HEK293 (cell line): Measurements from ENCODE around the gene ACVRL1.

Source experiments
- CTCF ChIA-PET: fragments of 350-600 bp; formaldehyde crosslinking; extraction: SDS; loops from one replicate; lab custom pipeline; 2021; ENCODE audit warnings: antibody characterized with exemption; lab: Yijun Ruan, JAX
- POLR2A ChIA-PET: fragments of 300-600 bp; formaldehyde crosslinking; extraction: SDS; loops from one replicate; lab custom pipeline; 2020; ENCODE audit warnings: antibody characterized with exemption, inconsistent platforms; lab: Yijun Ruan, JAX
- H3K27ac ChIP-seq: fragments of 200-500 bp; sonication (Bioruptor generic); 2 replicates; pipeline ENCODE4 v1.5.1; 2014; ENCODE audit warnings: low read depth, low read length, control low read depth, inconsistent platforms; ENCODE audit errors: extremely low read depth
- H3K36me3 ChIP-seq, 2 experiments: fragments of 200-500 bp in 1 of 2; sonication (Bioruptor generic) in 1 of 2; 1 replicate in 1 of 2; 2 replicates in 1 of 2; pipeline ENCODE4 v1.5.1; 2014 to 2017; ENCODE audit warnings: inconsistent platforms in 2 of 2, low read length in 2 of 2; ENCODE audit not compliant: control insufficient read depth in 2 of 2, insufficient read depth in 1 of 2
- H3K4me1 ChIP-seq: fragments of 200-500 bp; sonication (Bioruptor generic); 2 replicates; pipeline ENCODE4 v1.5.1; 2014; ENCODE audit warnings: mild to moderate bottlenecking, low read length, inconsistent platforms; ENCODE audit not compliant: control insufficient read depth, insufficient read depth
- H3K4me3 ChIP-seq: 2 replicates; pipeline ENCODE4 v1.5.1; 2011; ENCODE audit warnings: low read depth, mild to moderate bottlenecking, control low read depth, low read length, moderate library complexity
- H3K9me3 ChIP-seq: fragments of 200-500 bp; sonication (Bioruptor generic); 2 replicates; pipeline ENCODE4 v1.5.1; 2014; ENCODE audit warnings: low read depth, low read length, inconsistent platforms; ENCODE audit not compliant: control insufficient read depth, insufficient read depth
- SALL2 ChIP-seq: fragments of 450-650 bp; formaldehyde crosslinking; IDR thresholded peaks from 2 replicates; pipeline ENCODE4 v1.5.0; 2017; ENCODE audit warnings: missing biosample characterization, mild to moderate bottlenecking, missing genetic modification characterization, borderline replicate concordance
- SETDB1 ChIP-seq: IDR thresholded peaks from one replicate; pipeline ENCODE4 v1.6.1; 2017; ENCODE audit warnings: mild to moderate bottlenecking, low read length, moderate library complexity, mixed read lengths; ENCODE audit not compliant: insufficient read length
- TCF7L2 ChIP-seq: IDR thresholded peaks from 2 replicates; pipeline ENCODE4 v1.6.1; 2011; ENCODE audit warnings: low read depth, mild to moderate bottlenecking, inconsistent platforms, low read length, moderate library complexity, borderline replicate concordance
- WT1 ChIP-seq: fragments of 450-650 bp; formaldehyde crosslinking; IDR thresholded peaks from 2 replicates; pipeline ENCODE4 v1.5.1; 2016; ENCODE audit warnings: missing biosample characterization, missing genetic modification characterization
- ZFP69B ChIP-seq: fragments of 450-650 bp; formaldehyde crosslinking; IDR thresholded peaks from 2 replicates; pipeline ENCODE4 v1.5.1; 2016; ENCODE audit warnings: missing biosample characterization, missing genetic modification characterization
- ZIC2 ChIP-seq: fragments of 450-650 bp; formaldehyde crosslinking; IDR thresholded peaks from 2 replicates; pipeline ENCODE4 v1.5.1; 2016; ENCODE audit warnings: missing biosample characterization, missing genetic modification characterization
- ZNF10 ChIP-seq: fragments of 450-650 bp; formaldehyde crosslinking; IDR thresholded peaks from 2 replicates; pipeline ENCODE4 v1.5.1; 2017; ENCODE audit warnings: missing biosample characterization, missing genetic modification characterization
- ZNF416 ChIP-seq: fragments of 450-650 bp; formaldehyde crosslinking; IDR thresholded peaks from 2 replicates; pipeline ENCODE4 v1.5.1; 2016; ENCODE audit warnings: missing biosample characterization, missing genetic modification characterization
- ZNF501 ChIP-seq: fragments of 450-650 bp; formaldehyde crosslinking; IDR thresholded peaks from 2 replicates; pipeline ENCODE4 v1.5.1; 2016; ENCODE audit warnings: missing biosample characterization, missing genetic modification characterization
- ZNF555 ChIP-seq: fragments of 450-650 bp; formaldehyde crosslinking; conservative IDR thresholded peaks from 2 replicates; pipeline ENCODE4 v1.5.1; 2017; ENCODE audit warnings: missing biosample characterization, mild to moderate bottlenecking, missing genetic modification characterization, inconsistent platforms
- ZNF558 ChIP-seq: fragments of 450-650 bp; formaldehyde crosslinking; IDR thresholded peaks from 2 replicates; pipeline ENCODE4 v1.5.1; 2016; ENCODE audit warnings: missing biosample characterization, missing genetic modification characterization
- ZNF560 ChIP-seq: fragments of 450-650 bp; formaldehyde crosslinking; IDR thresholded peaks from 2 replicates; pipeline ENCODE4 v1.5.1; 2017; ENCODE audit warnings: missing biosample characterization, missing genetic modification characterization, borderline replicate concordance
- ZNF701 ChIP-seq: fragments of 450-650 bp; formaldehyde crosslinking; IDR thresholded peaks from 2 replicates; pipeline ENCODE4 v1.5.1; 2016; ENCODE audit warnings: missing biosample characterization, missing genetic modification characterization
- ZNF776 ChIP-seq: fragments of 450-650 bp; formaldehyde crosslinking; IDR thresholded peaks from 2 replicates; pipeline ENCODE4 v1.5.0; 2017; ENCODE audit warnings: missing biosample characterization, missing genetic modification characterization, borderline replicate concordance
- ZNF777 ChIP-seq: fragments of 450-650 bp; formaldehyde crosslinking; IDR thresholded peaks from 2 replicates; pipeline ENCODE4 v1.5.1; 2017; ENCODE audit warnings: missing biosample characterization, missing genetic modification characterization, borderline replicate concordance
- ZNF792 ChIP-seq: fragments of 450-650 bp; formaldehyde crosslinking; IDR thresholded peaks from 2 replicates; pipeline ENCODE4 v1.5.1; 2016; ENCODE audit warnings: missing biosample characterization, missing genetic modification characterization
- ZSCAN18 ChIP-seq: fragments of 450-650 bp; formaldehyde crosslinking; IDR thresholded peaks from 2 replicates; pipeline ENCODE4 v1.5.1; 2016; ENCODE audit warnings: missing biosample characterization, missing genetic modification characterization
- ZSCAN4 ChIP-seq: fragments of 450-650 bp; formaldehyde crosslinking; IDR thresholded peaks from 2 replicates; pipeline ENCODE4 v1.5.1; 2017; ENCODE audit warnings: missing biosample characterization, missing genetic modification characterization
- TF ChIP-seq, protein P1 (sequence below): fragments of 450-650 bp; formaldehyde crosslinking; IDR thresholded peaks from 2 replicates; pipeline ENCODE4 v1.5.1; 2016; ENCODE audit warnings: missing biosample characterization, missing genetic modification characterization, borderline replicate concordance
- TF ChIP-seq, protein P2 (sequence below): fragments of 450-650 bp; formaldehyde crosslinking; IDR thresholded peaks from 2 replicates; pipeline ENCODE4 v1.5.1; 2016; ENCODE audit warnings: missing biosample characterization, missing genetic modification characterization

The ACVRL1 gene

GRCh38 chr12:51864833-51865670 is 42.3 kb upstream of the ACVRL1 start (continued):
- TF ChIP-seq, protein P1, sequence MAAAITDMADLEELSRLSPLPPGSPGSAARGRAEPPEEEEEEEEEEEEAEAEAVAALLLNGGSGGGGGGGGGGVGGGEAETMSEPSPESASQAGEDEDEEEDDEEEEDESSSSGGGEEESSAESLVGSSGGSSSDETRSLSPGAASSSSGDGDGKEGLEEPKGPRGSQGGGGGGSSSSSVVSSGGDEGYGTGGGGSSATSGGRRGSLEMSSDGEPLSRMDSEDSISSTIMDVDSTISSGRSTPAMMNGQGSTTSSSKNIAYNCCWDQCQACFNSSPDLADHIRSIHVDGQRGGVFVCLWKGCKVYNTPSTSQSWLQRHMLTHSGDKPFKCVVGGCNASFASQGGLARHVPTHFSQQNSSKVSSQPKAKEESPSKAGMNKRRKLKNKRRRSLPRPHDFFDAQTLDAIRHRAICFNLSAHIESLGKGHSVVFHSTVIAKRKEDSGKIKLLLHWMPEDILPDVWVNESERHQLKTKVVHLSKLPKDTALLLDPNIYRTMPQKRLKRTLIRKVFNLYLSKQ = no peak

- Histone ChIP-seq H3K9me3 (no peaks in the 10 kb centered on the region), H3K27ac (no peak overlapping the region)
- POLR2A ChIA-PET = no interaction called here
- CTCF ChIA-PET = interaction anchor here (1.2 to 1.4 kb wide), 2 partner anchors 10 to 42 kb away, joined by 3 read pairs; no protein-coding TSS in a partner anchor
- TF ChIP-seq ZNF558 = no peak
- TF ChIP-seq, all 188 proteins: peak for 0
- Histone ChIP-seq H3K4me3 (no peak overlapping the region), H3K4me1 (no peaks in the 10 kb centered on the region), H3K36me3 (no peaks in the 10 kb centered on the region)
Measured at GRCh38 chr12:51865757-51866270, 41.5 kb upstream of the ACVRL1 start.

- Histone ChIP-seq H3K36me3 (no peaks in the 10 kb centered on the region), H3K4me3 (no peak overlapping the region), H3K27ac (no peak overlapping the region), H3K9me3 (no peaks in the 10 kb centered on the region), H3K4me1 (no peaks in the 10 kb centered on the region)
- POLR2A ChIA-PET = no interaction called here
- TF ChIP-seq ZNF792 (tag by site-specific recombination) (no peak), ZNF701 (tag by site-specific recombination) (no peak), SETDB1 (no peak), WT1 (tag by site-specific recombination) (no peak), ZNF416 (tag by site-specific recombination) (no peak), SALL2 (tag by site-specific recombination) (no peak), ZIC2 (tag by site-specific recombination) (no peak), ZNF10 (tag by site-specific recombination) (no peak)
- CTCF ChIA-PET = interaction anchor here (0.6 to 1.4 kb wide), 2 partner anchors 9 to 1101 kb away, joined by 3 read pairs; no protein-coding TSS in a partner anchor
Measured at GRCh38 chr12:51866324-51866723, 41.0 kb upstream of the ACVRL1 start.

GRCh38 chr12:51866762-51867161 is 40.5 kb upstream of the ACVRL1 start:
- Histone ChIP-seq H3K9me3 (no peaks in the 10 kb centered on the region), H3K4me3 (no peak overlapping the region), H3K27ac (no peak overlapping the region), H3K4me1 (no peaks in the 10 kb centered on the region), H3K36me3 (no peaks in the 10 kb centered on the region)
- CTCF ChIA-PET = interaction anchor here (0.6 to 1.4 kb wide), 4 partner anchors 9 to 1102 kb away, joined by 3 to 5 read pairs (median 3); no protein-coding TSS in a partner anchor
- POLR2A ChIA-PET = no interaction called here
- TF ChIP-seq ZNF777 (tag by site-specific recombination) (no peak), ZNF776 (no peak), ZSCAN18 (no peak), ZNF501 (no peak), ZFP69B (tag by site-specific recombination) (0 out of 2 replicates have a peak, but pooled peaks have one; percentile 16), ZNF555 (no peak), ZNF560 (tag by site-specific recombination) (no peak), TCF7L2 (no peak), ZSCAN4 (tag by site-specific recombination) (no peak)
- TF ChIP-seq, protein P2, sequence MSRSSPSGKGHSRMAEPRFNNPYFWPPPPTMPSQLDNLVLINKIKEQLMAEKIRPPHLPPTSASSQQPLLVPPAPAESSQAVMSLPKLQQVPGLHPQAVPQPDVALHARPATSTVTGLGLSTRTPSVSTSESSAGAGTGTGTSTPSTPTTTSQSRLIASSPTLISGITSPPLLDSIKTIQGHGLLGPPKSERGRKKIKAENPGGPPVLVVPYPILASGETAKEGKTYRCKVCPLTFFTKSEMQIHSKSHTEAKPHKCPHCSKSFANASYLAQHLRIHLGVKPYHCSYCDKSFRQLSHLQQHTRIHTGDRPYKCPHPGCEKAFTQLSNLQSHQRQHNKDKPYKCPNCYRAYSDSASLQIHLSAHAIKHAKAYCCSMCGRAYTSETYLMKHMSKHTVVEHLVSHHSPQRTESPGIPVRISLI = peak; percentile 73
